Erythroblast (primary cell): Measurements from ENCODE around the gene NTM.

Experiments used
- GATA1 ChIP-seq: IDR thresholded peaks from 2 replicates; pipeline ENCODE4 v1.6.1; 2011; ENCODE audit warnings: low read depth, mild to moderate bottlenecking, control low read depth, low read length, moderate library complexity
- POLR2A ChIP-seq: IDR thresholded peaks from 2 replicates; pipeline ENCODE4 v1.6.1; 2011; ENCODE audit warnings: mild to moderate bottlenecking, low read length

- TF ChIP-seq POLR2A = no peak
- TF ChIP-seq GATA1 = no peak
These were observed 352.7 kb downstream of the NTM start for GRCh38 chr11:131723088-131723487.
